ENCODE results near the gene FAM47E.

DNA sequence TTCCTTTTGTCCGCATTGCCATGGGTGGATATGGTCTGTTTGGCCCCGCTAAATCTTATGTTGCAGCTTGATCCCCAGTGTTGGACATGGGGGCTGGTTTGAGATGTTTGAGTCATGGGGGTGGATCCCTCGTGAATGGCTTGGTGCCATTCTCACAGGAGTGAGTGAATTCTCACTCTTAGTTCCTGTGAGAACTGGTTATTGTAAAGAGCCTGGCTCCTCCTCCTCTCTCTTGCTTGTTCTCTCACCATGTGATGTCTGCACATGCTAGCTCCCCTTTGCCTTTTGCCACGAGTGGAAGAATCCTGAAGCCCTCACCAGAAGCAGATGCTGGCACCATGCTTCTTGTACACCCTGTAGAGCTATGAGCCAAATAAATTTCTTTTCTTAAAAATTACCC is 32.4 kb downstream of the FAM47E start:
- TF ChIP-seq CTCF (conservative IDR thresholded peaks at IDR 0.05) (no peak), ZFX (IDR thresholded peaks at IDR 0.05) (no peak)

Measured in C4-2B (cell line).